GM18867 (cell line): Measurements from ENCODE around the gene GREM1.

Experiments
- ATAC-seq: cut with Tn5 transposase; IDR thresholded peaks from one replicate; pipeline ENCODE4 v1.9.1; 2021; ENCODE audit warnings: mild to moderate bottlenecking, moderate library complexity; ENCODE audit not compliant: unreplicated experiment

GREM1 gene

GRCh38 chr15:32778391-32779176 is 60.8 kb downstream of the GREM1 start:
- ATAC-seq, result no peak

GRCh38 chr15:32781781-32782180 is 64.0 kb downstream of the GREM1 start:
- ATAC-seq, result no peak

DNA sequence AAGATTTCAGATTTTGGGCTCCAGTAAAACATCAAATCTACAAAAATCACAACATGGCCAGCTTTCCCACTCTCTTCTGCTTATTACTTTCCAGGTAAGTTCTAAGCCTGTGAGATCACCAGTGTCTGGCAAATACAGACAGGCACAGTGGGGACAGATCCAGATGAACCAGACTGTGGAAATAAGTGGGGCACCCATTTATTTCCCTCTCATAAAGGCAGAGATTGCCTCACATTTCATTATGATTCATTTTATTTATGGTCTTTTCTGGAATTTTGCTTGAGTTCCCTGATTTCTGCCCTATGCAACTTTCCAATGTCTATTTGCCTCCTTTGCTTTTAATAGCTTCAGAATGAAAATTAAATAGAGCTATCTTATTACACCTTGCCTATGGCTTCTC is 66.8 kb downstream of the GREM1 start:
- no peak for ATAC-seq

- ATAC-seq, result no peak
Observed at GRCh38 chr15:32786906-32787305, 69.1 kb downstream of the GREM1 start.

DNA sequence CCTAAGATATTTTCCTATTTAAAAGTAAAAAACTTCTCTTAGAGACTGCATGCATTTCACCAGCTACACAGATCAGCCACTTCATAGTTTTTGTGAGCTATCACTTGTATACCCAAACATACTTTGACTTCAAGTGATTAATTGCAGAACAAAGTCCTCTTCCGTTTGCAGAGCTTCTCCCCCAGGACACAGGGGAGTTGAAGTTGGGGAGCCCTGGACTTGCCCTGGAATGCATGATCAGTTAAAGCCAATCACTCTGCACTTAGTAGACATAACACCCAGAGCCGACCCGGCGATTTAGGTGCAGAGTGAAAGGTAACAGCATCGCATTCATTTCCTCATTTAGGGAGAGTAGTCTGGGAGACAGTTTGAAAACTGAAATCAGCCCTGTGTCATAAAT is 70.1 kb downstream of the GREM1 start:
- ATAC-seq, result no peak

- ATAC-seq, result no peak
Observed at GRCh38 chr15:32790352-32790999, 72.7 kb downstream of the GREM1 start.

DNA sequence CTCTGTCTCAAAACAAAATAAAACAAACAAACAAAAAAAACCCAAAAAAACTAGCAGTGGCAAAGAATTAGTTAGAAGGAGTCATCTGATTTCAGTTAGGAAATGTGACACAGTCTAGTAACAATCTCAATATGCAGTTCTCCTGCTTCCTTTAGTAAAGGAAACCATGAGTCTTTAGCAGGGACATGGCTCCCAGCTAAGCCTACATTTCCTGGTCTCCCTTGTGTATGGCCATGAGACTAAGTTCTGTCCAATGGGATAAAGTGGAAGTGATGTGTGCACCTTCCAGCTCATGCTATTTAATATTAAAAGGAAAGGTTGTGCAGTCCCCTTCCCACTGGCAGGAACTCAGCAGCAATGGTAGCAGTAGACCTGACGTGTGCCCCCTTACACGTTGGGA is 74.6 kb downstream of the GREM1 start:
- ATAC-seq, result no peak
